Common myeloid progenitor, CD34-positive (primary cell): ENCODE data around the gene KCNQ2.

Source experiments
- CTCF ChIA-PET: fragments of 350-600 bp; sonication (Branson Sonifier 250); formaldehyde crosslinking; loops from one replicate; lab custom pipeline; 2021; ENCODE audit warnings: antibody characterized with exemption; lab: Charles Lee
- POLR2A ChIA-PET: fragments of 350-600 bp; sonication (Branson Sonifier 250); formaldehyde crosslinking; loops from one replicate; lab custom pipeline; 2021; ENCODE audit warnings: antibody characterized with exemption; lab: Charles Lee
- DNase-seq, 3 donors: peaks; one replicate each; pipeline versions ENCODE4 v3.0.0 to v3.0.0-alpha.2; 2013
- H3K27ac ChIP-seq, 2 experiments: 1 replicate in 1 of 2; 2 replicates in 1 of 2; pipeline ENCODE4 v1.7.0; 2013; ENCODE audit warnings: inconsistent platforms in 2 of 2, low read length in 2 of 2, mild to moderate bottlenecking in 2 of 2, low read depth in 1 of 2, moderate library complexity in 1 of 2; ENCODE audit not compliant: severe bottlenecking in 2 of 2, insufficient read depth in 1 of 2, poor library complexity in 1 of 2
- H3K27me3 ChIP-seq, 5 experiments: replicated peaks in 2 of 5; 1 replicate in 3 of 5; 2 replicates in 2 of 5; pipeline versions ENCODE4 v1.6.1 to v1.7.0; 2013; ENCODE audit warnings: low read length in 4 of 5, mild to moderate bottlenecking in 2 of 5, moderate library complexity in 2 of 5, inconsistent platforms in 1 of 5; ENCODE audit not compliant: insufficient read depth in 5 of 5, control insufficient read depth in 4 of 5
- H3K36me3 ChIP-seq, 4 experiments: 1 replicate in 2 of 4; 2 replicates in 2 of 4; pipeline versions ENCODE4 v1.6.1 to v1.7.0; 2013; ENCODE audit warnings: low read length in 3 of 4, control low read depth in 1 of 4, mild to moderate bottlenecking in 1 of 4; ENCODE audit not compliant: control insufficient read depth in 4 of 4, insufficient read depth in 4 of 4
- H3K4me1 ChIP-seq, 4 experiments: 1 replicate in 3 of 4; 2 replicates in 1 of 4; pipeline versions ENCODE4 v1.6.1 to v1.7.1; 2013; ENCODE audit warnings: low read length in 3 of 4, mild to moderate bottlenecking in 3 of 4, control low read depth in 1 of 4, inconsistent platforms in 1 of 4, moderate library complexity in 1 of 4; ENCODE audit not compliant: control insufficient read depth in 4 of 4, insufficient read depth in 4 of 4; ENCODE audit errors: control extremely low read depth in 1 of 4
- H3K4me3 ChIP-seq, 7 experiments: 1 replicate in 4 of 7; 2 replicates in 3 of 7; pipeline versions ENCODE4 v1.5.1 to v1.7.0; 2013; ENCODE audit warnings: mild to moderate bottlenecking in 7 of 7, low read length in 6 of 7, moderate library complexity in 6 of 7, inconsistent platforms in 2 of 7, low read depth in 2 of 7, control low read depth in 1 of 7; ENCODE audit not compliant: insufficient read depth in 4 of 7, control insufficient read depth in 1 of 7; ENCODE audit errors: extremely low read depth in 1 of 7
- H3K9me3 ChIP-seq, 5 experiments: 1 replicate in 4 of 5; 2 replicates in 1 of 5; pipeline versions ENCODE4 v1.6.1 to v1.7.1; 2013; ENCODE audit warnings: low read length in 4 of 5, mild to moderate bottlenecking in 2 of 5, inconsistent platforms in 1 of 5, low read depth in 1 of 5, moderate library complexity in 1 of 5; ENCODE audit not compliant: control insufficient read depth in 4 of 5, insufficient read depth in 2 of 5; ENCODE audit errors: control extremely low read depth in 1 of 5
- WGBS: methylation state at CpG from one replicate; pipeline ENCODE4 v1.1.5; 2013; ENCODE audit not compliant: insufficient coverage; 5-methylcytosine and 5-hydroxymethylcytosine counted together

The KCNQ2 gene

DNA sequence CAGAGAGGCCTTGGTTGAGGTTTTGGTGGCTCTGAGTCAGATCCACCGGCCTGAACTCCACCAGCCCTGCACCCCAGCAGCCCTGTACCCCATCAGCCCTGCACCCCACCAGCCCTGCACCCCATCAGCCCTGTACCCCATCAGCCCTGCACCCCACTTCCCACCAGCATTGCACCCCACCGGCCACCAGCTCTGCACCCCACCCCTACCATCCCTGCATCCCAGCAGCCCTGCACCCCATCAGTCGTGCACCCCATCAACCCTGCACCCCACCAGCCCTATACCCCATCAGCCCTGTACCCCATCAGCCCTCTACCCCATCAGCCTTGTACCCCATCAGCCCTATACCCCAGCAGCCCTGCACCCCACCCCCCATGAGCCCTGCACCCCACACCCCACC, 97.0 kb downstream of the KCNQ2 start:
- Histone ChIP-seq H3K4me1 (peaks cover 0 to 3% (median 0%) of the 10 kb centered on the region in 4 experiments), H3K27ac (no peak overlapping the region), H3K4me3 (no peak overlapping the region), H3K36me3 (no peaks in the 10 kb centered on the region), H3K9me3 (peaks cover 0 to 7% (median 0%) of the 10 kb centered on the region in 5 experiments), H3K27me3 (peaks cover 0 to 87% (median 25%) of the 10 kb centered on the region in 5 experiments)
- 100% methylated on average over 3 of the region's 3 CpGs for WGBS
- POLR2A ChIA-PET: no interaction called here
- CTCF ChIA-PET: no interaction called here
- no peak for DNase-seq

DNA sequence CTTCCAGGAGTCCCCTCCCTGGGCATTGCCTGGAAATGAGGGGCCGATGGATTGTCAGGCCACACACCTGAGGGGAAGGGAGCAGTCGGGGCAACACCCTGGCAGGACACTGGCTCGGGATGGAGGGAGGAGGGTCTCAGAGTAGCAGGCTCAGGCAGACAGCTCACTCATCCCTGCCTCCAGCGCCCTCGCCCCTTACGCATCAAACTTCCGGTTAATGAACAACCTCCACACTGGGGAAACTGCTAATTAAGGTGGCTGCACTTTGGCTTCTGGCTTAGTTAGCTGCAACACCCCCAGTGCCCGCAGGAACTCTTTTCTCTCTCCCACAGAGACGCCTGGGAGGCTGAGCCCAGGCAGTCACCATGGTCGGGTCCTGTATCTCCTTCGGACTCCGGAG, 98.0 kb downstream of the KCNQ2 start:
- ChIA-PET CTCF (no interaction called here), POLR2A (no interaction called here)
- peaks cover 0 to 3% (median 0%) of the 10 kb centered on the region in 4 experiments for H3K4me1 ChIP-seq
- H3K27ac ChIP-seq: no peak overlapping the region
- DNase-seq: no peak
- no peaks in the 10 kb centered on the region for H3K36me3 ChIP-seq
- no peak overlapping the region for H3K4me3 ChIP-seq
- H3K9me3 ChIP-seq: no peaks in the 10 kb centered on the region
- 75% methylated on average over 11 of the region's 12 CpGs for WGBS
- peaks cover 0 to 85% (median 25%) of the 10 kb centered on the region in 5 experiments for H3K27me3 ChIP-seq

DNA sequence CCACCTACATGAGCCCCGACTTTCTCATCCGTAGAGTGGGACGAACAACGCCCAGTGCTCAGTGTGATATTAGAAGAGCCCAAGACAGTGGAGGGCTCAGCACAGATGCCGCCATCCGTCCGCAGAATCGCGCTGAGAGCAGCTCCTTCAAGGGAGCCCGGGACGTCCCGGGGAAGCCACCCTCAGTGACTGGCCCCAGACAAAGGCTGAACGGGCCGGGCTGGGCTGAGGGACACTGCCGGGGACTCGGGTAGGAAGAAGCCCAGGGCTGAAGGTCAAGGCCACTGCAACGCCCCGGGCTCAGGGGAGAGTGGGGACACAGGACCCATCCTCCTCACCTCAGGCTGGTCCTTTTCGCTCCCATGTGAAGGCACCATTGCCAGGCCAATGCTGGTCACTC, 98.5 kb downstream of the KCNQ2 start:
- Histone ChIP-seq H3K27ac (no peak overlapping the region), H3K4me1 (peaks cover 0 to 3% (median 0%) of the 10 kb centered on the region in 4 experiments), H3K36me3 (no peaks in the 10 kb centered on the region), H3K4me3 (no peak overlapping the region), H3K9me3 (no peaks in the 10 kb centered on the region), H3K27me3 (peaks cover 0 to 83% (median 25%) of the 10 kb centered on the region in 5 experiments)
- ChIA-PET POLR2A (no interaction called here), CTCF (interaction anchor here (1.0 kb wide), 1 partner anchor 8 kb away, joined by 3 read pairs; no protein-coding TSS in a partner anchor)
- no peak for DNase-seq
- WGBS: 87% methylated on average over 18 of the region's 19 CpGs

DNA sequence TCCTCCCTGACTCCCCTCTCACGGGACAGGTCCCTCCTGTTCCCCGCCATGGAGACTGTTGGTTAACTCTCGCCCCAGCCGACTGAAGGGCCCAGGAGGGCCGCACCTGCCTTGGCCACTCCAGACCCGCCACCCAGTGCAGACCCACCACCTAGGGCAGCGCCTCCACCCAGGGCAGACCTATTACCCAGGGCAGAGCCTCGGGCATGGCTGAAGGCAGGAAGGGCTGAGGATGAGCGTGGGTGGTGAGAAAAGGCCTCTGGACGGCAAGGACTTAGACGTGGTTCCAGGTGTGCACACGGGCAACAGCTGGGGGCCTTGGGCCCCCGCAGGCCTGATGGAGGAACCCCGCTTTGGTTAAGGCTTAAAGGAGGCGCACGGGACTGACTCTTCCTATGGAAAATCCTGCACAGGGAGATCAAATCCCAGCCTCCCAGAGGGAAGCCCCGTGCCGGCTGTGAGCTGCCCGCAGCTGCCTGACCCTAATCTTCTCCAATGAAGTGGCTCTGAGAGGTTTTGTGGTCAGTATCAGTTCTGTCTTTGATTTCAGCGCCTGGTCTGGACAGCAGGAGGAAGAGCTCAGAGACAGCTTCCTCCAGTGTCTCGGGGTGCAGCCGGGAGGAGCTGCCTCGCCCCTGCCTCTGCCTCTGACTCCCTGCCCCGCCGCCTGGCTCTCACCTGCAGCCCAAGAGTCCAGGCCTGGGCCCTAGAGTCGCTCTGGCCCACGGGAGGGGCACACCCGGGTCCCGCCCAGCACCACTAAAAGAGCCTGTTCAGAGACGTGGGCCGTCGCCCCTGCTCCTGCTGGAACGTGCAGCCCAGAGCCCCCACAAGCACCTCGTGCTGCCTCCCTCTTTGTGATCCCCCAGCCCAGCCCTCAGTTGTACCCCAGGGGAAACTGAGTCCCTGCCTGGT, 99.2 kb downstream of the KCNQ2 start:
- Histone ChIP-seq H3K27ac (no peak overlapping the region), H3K4me3 (no peak overlapping the region), H3K4me1 (peaks cover 0 to 3% (median 0%) of the 10 kb centered on the region in 4 experiments), H3K27me3 (peaks cover 0 to 75% (median 20%) of the 10 kb centered on the region in 5 experiments), H3K36me3 (no peaks in the 10 kb centered on the region), H3K9me3 (no peaks in the 10 kb centered on the region)
- ChIA-PET CTCF (interaction anchor here (1.0 kb wide), 1 partner anchor 8 kb away, joined by 3 read pairs; no protein-coding TSS in a partner anchor), POLR2A (no interaction called here)
- 75% methylated on average over 29 of the region's 34 CpGs for WGBS
- DNase-seq: no peak

DNA sequence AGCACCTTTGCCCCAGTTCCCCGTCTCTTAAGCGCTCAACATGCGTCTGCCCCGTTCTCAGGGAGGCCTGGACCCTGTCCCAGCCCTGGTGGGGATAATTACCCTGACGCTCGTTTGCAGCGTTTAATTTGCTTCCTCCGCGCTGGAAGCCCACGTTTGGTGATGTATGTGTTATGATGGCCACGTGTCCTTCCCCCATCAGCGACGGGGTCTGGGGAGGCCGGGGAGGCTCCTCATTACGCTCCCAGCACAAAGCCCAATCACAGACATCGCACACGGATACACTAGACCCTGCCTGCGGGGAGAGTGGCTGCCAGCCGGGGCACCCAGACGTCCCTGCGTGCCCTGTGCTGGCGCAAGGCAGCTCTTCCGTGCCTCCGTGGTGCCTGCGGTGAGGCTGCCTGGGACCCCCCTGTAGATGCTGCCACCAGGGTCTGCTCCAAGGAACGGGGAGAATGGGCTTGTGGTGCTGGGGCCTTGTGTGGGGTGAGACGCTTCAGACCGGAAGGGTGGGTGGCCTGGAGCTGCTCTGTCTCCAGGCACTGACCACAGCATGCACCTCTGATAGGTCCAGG, 101.1 kb downstream of the KCNQ2 start:
- Histone ChIP-seq H3K27ac (no peak overlapping the region), H3K36me3 (no peaks in the 10 kb centered on the region), H3K4me3 (no peak overlapping the region), H3K27me3 (peaks cover 0 to 57% (median 11%) of the 10 kb centered on the region in 5 experiments), H3K9me3 (no peaks in the 10 kb centered on the region), H3K4me1 (no peaks in the 10 kb centered on the region)
- ChIA-PET CTCF (no interaction called here), POLR2A (no interaction called here)
- DNase-seq: no peak
- WGBS: 85% methylated on average over 20 of the region's 28 CpGs

DNA sequence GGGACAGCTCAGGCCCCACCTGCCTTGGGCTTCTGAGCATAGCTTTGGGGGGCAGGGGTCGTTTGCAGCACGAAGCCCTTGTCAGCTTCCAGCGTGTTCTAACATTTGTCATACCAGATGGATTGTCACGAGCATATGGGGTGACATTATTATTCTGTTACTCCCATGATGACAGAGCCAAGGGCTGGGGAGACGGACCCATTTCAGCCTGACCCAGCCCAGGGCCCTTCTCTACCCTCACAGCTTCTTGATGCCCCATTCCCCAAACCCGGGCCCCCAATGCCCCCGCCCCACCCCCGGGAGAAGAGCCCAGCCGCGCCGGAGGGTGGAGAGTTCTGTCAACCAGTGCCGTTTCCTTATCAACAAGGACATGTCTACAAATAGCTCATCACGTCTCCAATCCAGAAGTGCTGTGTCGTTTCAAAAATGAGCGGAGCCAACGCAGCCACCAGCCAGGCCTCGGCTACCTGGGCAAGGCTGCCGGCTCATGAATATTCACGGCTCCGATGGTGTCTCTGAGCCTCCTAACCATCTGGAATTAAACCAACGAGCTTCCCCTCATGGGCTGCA, 101.8 kb downstream of the KCNQ2 start:
- no peaks in the 10 kb centered on the region for H3K4me1 ChIP-seq
- no peak for DNase-seq
- POLR2A ChIA-PET: no interaction called here
- H3K9me3 ChIP-seq: no peaks in the 10 kb centered on the region
- CTCF ChIA-PET: no interaction called here
- WGBS: 43% methylated on average over 15 of the region's 21 CpGs
- H3K36me3 ChIP-seq: no peaks in the 10 kb centered on the region
- H3K4me3 ChIP-seq: no peak overlapping the region
- no peak overlapping the region for H3K27ac ChIP-seq
- peaks cover 0 to 55% (median 11%) of the 10 kb centered on the region in 5 experiments for H3K27me3 ChIP-seq
